K562 (cell line): ENCODE results near the gene ZFYVE19. TPM values are rescaled to one million over a fixed set of nuclear protein-coding genes. Genes with fewer than 3 reads are reported as not detected.

Experiments
- E2F8 ChIP-seq: fragments of 450-650 bp; IDR thresholded peaks from 2 replicates; pipeline ENCODE4 v1.7.1; 2018; ENCODE audit warnings: mild to moderate bottlenecking, low read depth; ENCODE audit not compliant: partially characterized antibody
- HDAC3 ChIP-seq: fragments of 450-650 bp; IDR thresholded peaks from 2 replicates; pipeline ENCODE4 v1.6.1; 2018; ENCODE audit warnings: borderline replicate concordance, mild to moderate bottlenecking, moderate library complexity; ENCODE audit not compliant: partially characterized antibody
- ILF3 ChIP-seq: fragments of 450-650 bp; IDR thresholded peaks from 2 replicates; pipeline ENCODE4 v1.6.1; 2018; ENCODE audit warnings: antibody characterized with exemption, mild to moderate bottlenecking, moderate library complexity, borderline replicate concordance
- MTA3 ChIP-seq: fragments of 450-650 bp; formaldehyde crosslinking; IDR thresholded peaks from 2 replicates; pipeline ENCODE4 v1.6.1; 2017; ENCODE audit warnings: mild to moderate bottlenecking, borderline replicate concordance
- MYBL2 ChIP-seq, 2 experiments: fragments of 450-650 bp in 1 of 2; sonication (generic) in 1 of 2; formaldehyde crosslinking in 1 of 2; IDR thresholded peaks; 2 replicates each; pipeline versions ENCODE4 v1.6.1 to v1.8.1; 2017 to 2022; ENCODE audit warnings: borderline replicate concordance in 1 of 2, inconsistent platforms in 1 of 2, low read depth in 1 of 2, mild to moderate bottlenecking in 1 of 2, missing genetic modification reagents in 1 of 2, moderate library complexity in 1 of 2
- SAFB ChIP-seq: fragments of 200-400 bp; formaldehyde crosslinking; IDR thresholded peaks from 2 replicates; pipeline ENCODE4 v1.6.1; 2017; ENCODE audit warnings: low read depth, low read length, borderline replicate concordance
- SNRNP70 ChIP-seq: fragments of 200-400 bp; formaldehyde crosslinking; optimal IDR thresholded peaks from 2 replicates; pipeline ENCODE3; 2017; ENCODE audit warnings: low read depth, low read length
- SP2 ChIP-seq: IDR thresholded peaks from 2 replicates; pipeline ENCODE4 v1.6.1; 2011; ENCODE audit warnings: mild to moderate bottlenecking, low read depth, low read length, moderate library complexity; ENCODE audit not compliant: poor library complexity, severe bottlenecking; ENCODE audit errors: extremely low read depth
- SPI1 ChIP-seq: IDR thresholded peaks from 2 replicates; pipeline ENCODE4 v1.6.1; 2011; ENCODE audit warnings: low read depth, low read length, control low read depth, borderline replicate concordance
- SUPT5H ChIP-seq: fragments of 450-650 bp; IDR thresholded peaks from 2 replicates; pipeline ENCODE4 v1.6.1; 2016
- TEAD4 ChIP-seq, 2 experiments: sonication (generic) in 1 of 2; formaldehyde crosslinking in 1 of 2; IDR thresholded peaks; 2 replicates each; pipeline versions ENCODE4 v1.6.1 to v1.8.0; 2012 to 2022; ENCODE audit warnings: borderline replicate concordance in 1 of 2, inconsistent platforms in 1 of 2, low read length in 1 of 2, mild to moderate bottlenecking in 1 of 2, missing genetic modification reagents in 1 of 2
- ZC3H11A ChIP-seq: IDR thresholded peaks from 2 replicates; pipeline ENCODE4 v1.6.1; 2012; ENCODE audit warnings: low read depth, low read length, improper control_type of control experiment
- ZNF174 ChIP-seq: fragments of 250-450 bp; sonication (Bioruptor Pico); IDR thresholded peaks from 2 replicates; pipeline ENCODE4 v1.4.0; 2020; ENCODE audit warnings: mild to moderate bottlenecking
- ZNF212 ChIP-seq: fragments of 450-650 bp; formaldehyde crosslinking; IDR thresholded peaks from 2 replicates; pipeline ENCODE4 v1.4.0; 2020; ENCODE audit warnings: mild to moderate bottlenecking
- ZNF354B ChIP-seq: fragments of 250-450 bp; sonication (Bioruptor Pico); IDR thresholded peaks from 2 replicates; pipeline ENCODE4 v1.4.0; 2020
- ZNF609 ChIP-seq: sonication (generic); formaldehyde crosslinking; IDR thresholded peaks from 2 replicates; pipeline ENCODE4 v1.8.1; 2023; ENCODE audit warnings: missing genetic modification reagents, mild to moderate bottlenecking, borderline replicate concordance
- polyA plus RNA-seq, 8 experiments: library from polyadenylated mRNA; depleted of rRNA in 4 of 8; stranded (reverse) in 5 of 8; unstranded in 3 of 8; fragments of >200 nt; fragmentation: Nextera tagmentation in 2 of 8; fragmentation: Illumina TruSeq in 1 of 8; extraction: Ambion mirVana in 2 of 8; extraction: Trizol in 1 of 8; gene quantifications; 2 replicates each; pipeline versions ENCODE4 v1.2.1 to v1.2.3, GENCODE V29; 2011 to 2014; ENCODE audit warnings: inconsistent platforms in 1 of 8, missing spikeins in 1 of 8
- total RNA-seq, 7 experiments: library from RNA; depleted of rRNA in 6 of 7; stranded (reverse); fragments of >200 nt in 6 of 7; fragmentation: Illumina TruSeq in 2 of 7; extraction: Trizol in 2 of 7; gene quantifications; 2 replicates each; pipeline versions ENCODE4 v1.2.1 to v1.2.3, GENCODE V29; 2011 to 2021; ENCODE audit warnings: low replicate concordance in 1 of 7
- TF ChIP-seq, protein P1 (sequence below): sonication (generic); formaldehyde crosslinking; IDR thresholded peaks from 2 replicates; pipeline ENCODE4 v1.8.1; 2023; ENCODE audit warnings: mild to moderate bottlenecking, missing genetic modification reagents

The ZFYVE19 gene
- total and polyA plus RNA-seq, 9 of the 15 experiments (the other 6 are each of a cell fraction or from before 2014, with no cell fraction given): 1.5 to 36.8 (median 19.9) TPM

- TF ChIP-seq MYBL2 (IDR thresholded peaks at IDR 0.05; ENCODE audit: low read depth): no peak
- TF ChIP-seq MYBL2 (CRISPR knock-in tag; IDR thresholded peaks at IDR 0.05; ENCODE audit: borderline replicate concordance): no peak
- TF ChIP-seq TEAD4 (IDR thresholded peaks at IDR 0.05; ENCODE audit: low read length): no peak
- no peak for TF ChIP-seq TEAD4 (CRISPR knock-in tag; IDR thresholded peaks at IDR 0.05; ENCODE audit: borderline replicate concordance)
- TF ChIP-seq ILF3: no peak
- no peak for TF ChIP-seq ZNF354B (CRISPR knock-in tag)
- TF ChIP-seq SNRNP70: no peak
- TF ChIP-seq SPI1: peak; percentile 23; the same call in 1 of the 2 replicates
- TF ChIP-seq ZNF174 (CRISPR knock-in tag): no peak
- TF ChIP-seq MTA3: no peak
- no peak for TF ChIP-seq ZNF212 (CRISPR knock-in tag)
- TF ChIP-seq SP2: no peak
- TF ChIP-seq, protein P1, sequence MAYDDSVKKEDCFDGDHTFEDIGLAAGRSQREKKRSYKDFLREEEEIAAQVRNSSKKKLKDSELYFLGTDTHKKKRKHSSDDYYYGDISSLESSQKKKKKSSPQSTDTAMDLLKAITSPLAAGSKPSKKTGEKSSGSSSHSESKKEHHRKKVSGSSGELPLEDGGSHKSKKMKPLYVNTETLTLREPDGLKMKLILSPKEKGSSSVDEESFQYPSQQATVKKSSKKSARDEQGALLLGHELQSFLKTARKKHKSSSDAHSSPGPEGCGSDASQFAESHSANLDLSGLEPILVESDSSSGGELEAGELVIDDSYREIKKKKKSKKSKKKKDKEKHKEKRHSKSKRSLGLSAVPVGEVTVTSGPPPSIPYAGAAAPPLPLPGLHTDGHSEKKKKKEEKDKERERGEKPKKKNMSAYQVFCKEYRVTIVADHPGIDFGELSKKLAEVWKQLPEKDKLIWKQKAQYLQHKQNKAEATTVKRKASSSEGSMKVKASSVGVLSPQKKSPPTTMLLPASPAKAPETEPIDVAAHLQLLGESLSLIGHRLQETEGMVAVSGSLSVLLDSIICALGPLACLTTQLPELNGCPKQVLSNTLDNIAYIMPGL (CRISPR knock-in tag): no peak
- no peak for TF ChIP-seq E2F8
- no peak for TF ChIP-seq ZC3H11A
- TF ChIP-seq SUPT5H: no peak
- TF ChIP-seq ZNF609 (CRISPR knock-in tag): no peak
- no peak for TF ChIP-seq HDAC3
- TF ChIP-seq SAFB: no peak
Measured at GRCh38 chr15:40843885-40844695, 37.2 kb downstream of the ZFYVE19 start, which contains the start of gene SPINT1 (continued).
